CD4-positive, alpha-beta T cell treated with Interleukin-12 subunit alpha and Interleukin-12 subunit beta, for 1 hour (primary cell): ENCODE results near the gene RGL4.
"Not testable (repeated sequence)": the region's sequence is repeated elsewhere in the genome, so short reads cannot be mapped to it uniquely, and the experiment has no call there.

ENCODE experiments used
- DNase-seq: peaks from one replicate; pipeline ENCODE4 v3.0.0-alpha.2; 2020

RGL4 gene

DNA sequence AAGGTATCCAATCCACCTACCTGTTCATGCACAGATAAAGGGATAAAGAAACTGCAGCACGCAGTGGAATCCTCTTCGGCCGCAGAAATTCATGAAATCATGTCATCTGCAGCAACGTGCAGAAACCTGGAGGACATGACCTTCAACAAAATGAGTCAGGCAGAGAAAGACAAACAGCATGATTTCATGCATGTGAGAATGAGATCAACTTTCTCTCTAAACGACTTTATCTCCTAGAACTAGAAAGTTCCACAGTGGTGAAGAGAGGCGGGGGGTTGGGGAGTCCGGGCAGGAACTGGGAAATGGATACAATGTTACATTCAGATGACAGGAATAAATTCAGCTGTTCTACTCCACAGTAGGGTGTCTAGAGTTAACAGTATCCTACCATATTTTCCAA lies 9.9 kb downstream of the RGL4 start:
- no peak for DNase-seq

- DNase-seq: no peak
Measured at GRCh38 chr22:23704062-23704461, 13.2 kb downstream of the RGL4 start.

DNA sequence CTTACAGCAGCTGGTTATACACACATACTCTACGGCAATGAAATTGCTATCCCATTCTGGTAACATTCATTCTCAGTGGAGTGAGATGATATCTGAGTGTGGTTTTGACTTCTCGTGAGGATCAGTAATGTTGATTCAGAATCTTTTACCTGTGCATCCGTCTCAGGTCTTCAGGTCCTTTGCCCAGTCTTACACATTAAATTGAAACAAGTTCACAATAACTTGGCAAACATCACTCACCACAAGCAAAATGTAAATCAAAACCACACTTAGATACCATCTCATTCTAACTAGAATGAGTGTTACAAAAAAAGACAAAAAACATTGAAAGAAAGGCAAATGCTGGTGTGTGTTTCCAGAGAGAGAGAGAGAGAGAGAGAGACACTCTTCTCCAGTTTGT lies 14.0 kb downstream of the RGL4 start:
- DNase-seq: no peak

DNA sequence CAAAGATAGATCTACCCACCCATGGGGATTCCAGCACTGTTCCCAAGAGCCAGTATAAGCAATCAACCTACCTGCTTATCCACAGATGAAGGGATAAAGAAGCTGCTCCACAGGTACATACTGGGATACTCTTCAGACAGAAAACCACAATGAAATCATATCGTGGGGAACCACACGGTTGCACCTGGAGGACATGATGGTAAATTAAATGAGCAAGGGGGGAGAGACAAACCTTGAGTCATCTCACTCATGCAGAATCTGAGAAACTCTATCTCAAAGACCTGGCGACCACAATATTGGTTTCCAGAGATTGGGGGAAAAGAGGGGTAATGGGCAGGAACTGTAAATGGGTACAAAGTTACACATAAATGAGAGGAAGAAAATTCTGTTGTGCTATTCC lies 14.5 kb downstream of the RGL4 start:
- no peak for DNase-seq

DNA sequence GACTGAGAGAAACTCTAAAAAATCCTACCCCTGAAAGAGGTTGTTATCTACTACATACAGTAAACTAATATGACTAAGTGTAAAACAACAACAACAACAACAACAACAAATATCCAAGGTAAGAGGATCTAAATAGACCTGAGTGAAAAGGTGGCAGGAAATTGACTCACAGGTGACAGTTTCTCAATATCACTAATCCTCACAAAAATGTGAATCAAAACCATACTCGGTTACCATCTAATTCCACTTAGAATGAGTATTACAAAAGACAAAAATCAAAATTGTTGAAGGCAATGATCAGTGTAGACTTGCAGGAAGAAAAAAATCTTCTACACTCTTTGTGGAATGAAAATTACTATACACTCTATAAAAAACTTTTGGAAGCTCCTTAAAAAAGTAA lies 17.5 kb downstream of the RGL4 start:
- DNase-seq: no peak

DNA sequence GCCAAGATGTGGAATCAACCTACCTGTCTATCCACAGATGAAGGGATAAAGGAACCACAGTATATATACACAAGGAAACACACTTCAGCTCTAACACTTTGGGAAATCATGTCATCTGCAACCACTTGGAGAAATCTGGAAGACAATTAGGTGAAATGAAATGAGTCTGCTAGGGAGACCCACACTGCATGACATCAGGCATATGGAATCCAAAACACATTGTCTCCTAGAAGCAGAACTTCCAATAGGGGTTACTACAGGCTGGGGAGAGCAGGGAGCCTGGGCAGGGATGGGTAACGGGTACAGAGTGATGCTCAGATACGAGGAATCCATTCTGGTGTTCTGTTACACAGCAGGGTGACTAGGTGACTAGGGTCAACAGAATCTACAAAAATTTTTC lies 18.3 kb downstream of the RGL4 start:
- no peak for DNase-seq

- no peak for DNase-seq
Measured at GRCh38 chr22:23712256-23712655, 21.4 kb downstream of the RGL4 start.

DNA sequence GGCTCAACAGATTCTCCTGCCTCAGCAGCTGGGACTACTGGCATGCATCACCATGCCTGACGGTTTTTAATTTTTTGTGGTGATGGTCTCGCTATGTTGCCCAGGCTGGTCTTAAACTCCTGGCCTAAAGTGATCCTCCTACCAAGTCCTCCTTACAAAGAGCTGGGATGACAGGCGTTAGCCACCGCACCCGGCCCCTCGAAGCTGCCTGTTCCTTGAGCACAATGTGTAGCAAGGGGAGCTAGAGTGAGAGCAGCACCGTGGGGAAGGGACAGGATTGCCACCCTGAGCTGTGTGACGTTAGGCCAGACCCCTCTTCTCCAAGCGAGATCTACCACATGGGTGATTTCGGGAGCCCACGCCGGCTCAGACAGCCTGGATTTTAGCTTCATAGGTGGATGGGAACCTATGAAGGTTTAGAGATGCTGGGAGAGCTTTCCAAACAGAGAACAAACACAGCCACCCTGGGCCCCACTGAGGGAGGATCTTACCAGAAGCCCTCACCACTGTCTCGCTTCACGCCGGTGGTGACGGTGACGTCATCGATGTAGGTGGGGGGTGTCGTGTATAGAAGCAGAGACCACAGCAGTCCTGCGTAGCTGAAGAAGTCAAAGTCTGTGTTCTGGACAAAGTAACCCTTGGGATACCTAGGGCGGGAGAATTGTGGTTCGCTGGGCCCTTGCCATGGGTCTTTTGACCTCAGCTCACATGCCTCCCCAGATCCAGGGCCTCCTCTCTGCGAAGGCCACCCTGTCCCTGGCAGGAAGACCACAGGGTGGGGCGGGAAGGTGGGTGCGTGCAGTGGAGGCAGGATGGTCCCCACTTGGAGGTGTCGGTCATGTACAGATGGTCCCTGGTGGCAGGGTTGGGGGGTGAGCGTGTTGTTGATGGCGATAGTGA lies 23.1 kb downstream of the RGL4 start:
- no peak for DNase-seq

DNA sequence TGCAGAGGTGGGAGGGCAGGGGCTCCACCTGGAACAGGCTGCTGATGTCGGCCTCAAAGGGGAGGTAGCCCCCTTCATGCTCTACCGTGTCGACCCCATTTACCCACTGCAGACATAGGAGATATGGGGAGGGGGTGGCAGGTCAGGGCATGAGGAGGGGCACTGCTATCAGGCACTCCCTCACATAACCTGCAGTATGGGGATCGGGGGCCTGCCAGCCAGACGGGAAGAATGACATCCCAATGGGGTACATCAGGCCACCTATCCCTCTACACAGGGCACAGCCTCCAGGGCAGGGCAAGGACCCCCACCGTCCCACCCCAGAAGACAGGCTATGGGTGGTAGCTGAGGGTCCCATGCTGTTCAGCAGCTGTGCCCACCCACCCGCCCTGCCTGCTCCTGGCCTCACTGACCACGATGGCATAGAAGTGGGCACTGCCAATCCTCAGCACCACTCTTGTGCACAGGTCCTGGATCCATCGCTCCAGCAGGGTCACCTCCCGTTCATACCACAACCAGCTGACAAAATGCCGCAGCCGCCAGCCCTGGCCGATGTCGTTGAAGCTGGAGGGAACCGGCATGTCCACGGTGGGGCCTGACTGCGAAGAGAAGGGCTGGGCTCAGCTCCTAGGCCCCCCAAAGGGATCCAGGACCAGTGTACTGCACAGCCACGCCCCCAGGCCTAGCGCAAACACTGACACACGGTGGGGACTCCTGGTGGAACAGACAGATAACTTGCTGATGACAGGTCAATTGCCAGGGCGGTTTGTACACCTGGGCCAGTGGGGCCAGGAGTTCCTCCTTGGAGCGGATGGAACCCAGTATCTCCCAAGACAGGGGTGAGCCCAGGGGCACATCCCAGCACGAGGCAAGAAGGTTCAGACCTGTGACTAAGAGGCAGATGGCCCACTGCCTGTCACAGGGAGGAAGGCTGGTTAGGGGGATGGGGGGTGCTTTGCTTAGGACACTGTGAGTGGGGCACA lies 24.1 kb downstream of the RGL4 start:
- no peak for DNase-seq

GRCh38 chr22:23715806-23716375 lies 25.1 kb downstream of the RGL4 start:
- DNase-seq: no peak

DNA sequence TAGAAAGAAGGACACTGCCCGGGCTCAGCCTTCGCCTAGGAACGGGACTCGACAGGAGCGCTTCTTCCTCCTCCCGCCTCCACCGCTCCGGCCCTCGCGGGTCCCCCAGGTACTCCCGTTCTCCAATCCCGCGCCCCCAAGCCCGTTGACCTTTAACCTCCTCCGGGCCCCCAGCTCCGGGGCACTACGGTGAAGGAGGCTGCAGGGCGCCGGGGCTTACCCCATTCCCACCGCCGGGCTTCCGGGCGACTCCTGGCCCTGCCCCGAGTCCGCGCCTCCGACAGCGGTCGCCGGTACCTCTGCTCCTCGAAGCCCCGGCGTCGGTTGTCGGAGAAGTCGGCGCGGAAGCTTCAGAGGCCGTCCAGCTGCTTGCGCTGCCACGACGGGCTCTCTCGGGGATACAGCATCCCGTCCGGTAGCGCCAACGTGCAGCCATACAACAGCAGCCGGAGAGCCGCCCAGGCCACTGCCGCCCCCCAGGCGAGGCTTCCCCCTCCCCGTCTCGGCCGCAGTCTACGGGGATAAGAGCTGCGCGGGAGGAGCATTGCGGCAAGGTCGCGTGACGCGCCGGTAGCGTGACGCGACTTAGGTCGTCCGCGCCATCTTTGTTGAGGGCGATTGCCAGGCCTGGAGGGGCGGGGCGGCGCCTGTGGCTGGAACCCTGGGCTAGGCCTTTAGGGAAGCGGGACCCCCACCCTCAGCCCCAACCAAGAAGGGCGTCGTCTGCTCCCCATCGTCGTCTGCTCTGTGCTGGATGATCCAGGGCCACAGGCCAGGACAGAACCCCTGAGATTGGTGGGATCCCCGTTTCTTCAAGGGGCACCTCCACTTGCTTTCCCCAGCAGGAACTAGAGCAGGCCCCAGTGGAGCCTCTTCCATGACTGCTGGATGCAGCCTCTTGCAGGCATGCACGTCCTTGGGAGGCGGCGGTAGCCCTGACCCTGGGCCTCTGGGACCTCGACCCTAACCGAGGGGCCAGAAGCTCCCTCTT lies 26.3 kb downstream of the RGL4 start:
- peak; percentile 86 for DNase-seq

GRCh38 chr22:23718371-23719165 lies 27.8 kb downstream of the RGL4 start:
- DNase-seq: no peak

DNA sequence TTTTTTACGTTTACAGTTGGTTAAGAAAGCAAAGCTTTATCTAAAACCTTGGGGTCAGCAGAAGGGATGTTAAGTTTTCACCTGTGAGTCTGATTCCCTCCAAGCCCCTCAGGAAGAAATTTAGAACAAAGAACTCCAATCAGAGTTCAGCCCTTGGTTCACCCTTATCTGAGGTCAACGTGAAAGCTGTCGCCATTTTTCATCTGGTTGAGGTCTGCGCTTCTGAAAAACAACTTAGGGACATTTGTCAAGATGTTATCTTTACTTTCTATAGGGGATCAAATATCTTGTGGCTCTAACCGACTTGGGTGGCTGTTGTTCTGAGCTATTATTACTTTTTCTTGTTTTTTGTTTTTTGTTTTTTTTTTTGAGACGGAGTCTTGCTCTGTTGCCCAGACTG lies 30.0 kb downstream of the RGL4 start:
- no peak for DNase-seq

DNA sequence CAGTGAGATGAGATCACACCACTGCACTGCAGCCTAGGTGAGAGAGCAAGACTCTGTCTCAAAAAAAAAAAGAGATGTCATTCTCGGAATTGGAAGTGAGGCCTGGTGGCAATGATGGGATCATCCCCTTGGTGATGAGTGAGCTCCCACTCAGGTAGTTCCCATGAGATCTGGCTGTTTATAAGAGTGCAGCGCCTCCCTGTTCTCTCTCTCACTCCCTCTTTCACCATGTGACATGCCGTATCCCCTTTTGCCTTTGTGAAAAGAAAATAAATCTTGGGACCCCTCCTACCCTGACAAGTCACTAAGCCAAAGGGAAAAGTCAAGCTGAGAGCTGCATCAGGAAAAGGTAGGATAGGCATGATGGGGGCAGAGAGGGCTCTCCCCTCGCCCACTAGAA lies 31.3 kb downstream of the RGL4 start:
- no peak for DNase-seq

DNA sequence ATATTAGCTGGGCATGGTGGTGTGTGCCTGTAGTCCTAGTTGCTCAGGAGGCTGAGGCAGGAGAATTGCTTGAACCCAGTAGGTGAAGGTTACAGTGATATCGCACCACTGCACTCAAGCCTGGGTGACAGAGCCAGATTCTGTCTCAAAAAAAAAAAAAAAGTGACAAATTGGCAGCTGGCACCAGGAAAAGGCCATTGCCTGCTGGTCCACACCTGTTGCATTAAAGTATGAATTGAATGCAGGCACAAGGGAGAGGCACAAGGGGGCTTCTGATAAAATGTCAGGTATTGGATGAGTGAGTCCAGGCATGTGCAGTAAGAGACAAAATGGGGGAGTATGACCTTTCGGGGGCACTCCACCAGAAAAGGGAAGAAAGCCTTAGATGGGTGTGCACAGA lies 31.9 kb downstream of the RGL4 start:
- DNase-seq: no peak

DNA sequence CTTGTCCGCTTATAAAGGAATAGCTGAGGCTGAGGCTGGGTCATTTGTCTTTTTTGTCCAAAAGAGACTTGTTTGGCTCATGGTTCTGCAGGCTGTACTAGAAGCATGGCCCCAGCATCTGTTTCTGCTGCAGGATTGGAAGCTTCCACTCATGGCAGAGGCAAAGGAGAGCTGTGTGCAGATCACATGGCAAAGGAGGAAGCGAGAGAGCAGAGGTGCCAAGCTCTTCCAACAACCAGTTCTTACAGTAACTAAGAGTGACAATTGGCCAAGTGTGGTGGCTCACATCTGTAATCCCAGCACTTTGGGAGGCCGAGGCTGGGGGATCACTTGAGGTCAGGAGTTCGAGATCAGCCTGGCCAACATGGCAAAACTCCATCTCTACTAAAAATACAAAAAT lies 37.3 kb downstream of the RGL4 start:
- DNase-seq: not testable (repeated sequence)

DNA sequence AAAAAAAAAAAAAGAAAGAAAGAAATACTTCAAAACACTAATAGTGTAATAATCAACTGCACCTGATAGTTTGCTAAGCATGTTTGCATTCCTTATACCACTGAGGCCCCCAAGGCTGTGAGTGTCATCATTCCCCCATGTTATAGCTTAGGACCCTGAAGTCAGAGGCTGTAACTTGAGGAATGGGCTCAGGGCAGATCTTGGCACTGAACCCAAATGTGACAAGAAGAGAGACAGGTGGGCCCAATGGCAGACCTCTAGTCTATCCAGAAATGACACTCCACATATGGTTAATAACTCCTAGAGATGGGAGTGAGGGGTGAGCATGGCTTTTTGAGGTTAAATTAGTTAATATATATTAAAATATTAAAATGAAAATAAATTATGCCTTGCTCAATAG lies 46.9 kb downstream of the RGL4 start:
- DNase-seq: no peak

DNA sequence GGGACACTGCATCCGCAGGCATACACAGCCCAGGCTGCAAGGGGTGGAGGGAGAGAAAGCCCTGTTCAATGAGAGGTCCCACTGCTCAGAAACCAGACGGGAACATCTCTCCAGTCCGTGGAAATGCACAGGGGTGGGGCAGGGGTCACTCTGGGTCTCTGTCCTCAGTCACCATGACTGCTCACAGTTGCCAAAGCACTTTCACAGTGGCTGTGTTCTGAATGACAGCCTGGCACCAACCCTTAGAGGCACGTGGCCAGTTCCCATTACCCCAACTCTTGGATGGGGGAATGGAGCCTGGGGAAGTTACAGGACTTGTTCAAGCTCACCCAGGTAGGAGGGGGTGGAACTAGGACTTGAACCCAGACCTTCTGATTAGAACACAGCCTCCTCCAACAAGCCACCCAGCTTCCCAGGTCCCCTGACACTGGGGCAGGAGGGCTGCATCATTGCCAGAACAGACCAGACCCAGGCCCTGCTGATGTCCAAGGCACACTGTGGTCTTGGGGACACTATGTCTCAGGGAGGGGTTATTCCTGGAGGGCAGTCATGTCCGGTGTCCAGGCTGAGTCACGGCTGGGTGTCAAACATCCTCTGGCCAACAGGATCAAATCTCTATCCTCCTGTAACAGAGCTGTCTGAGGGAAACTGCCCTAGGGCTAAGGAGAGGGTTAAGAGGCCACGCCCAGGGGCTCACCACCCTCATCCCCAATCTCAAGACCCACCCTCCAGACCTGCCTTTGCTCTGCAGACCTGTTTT lies 51.9 kb downstream of the RGL4 start:
- no peak for DNase-seq

- DNase-seq: no peak
Measured at GRCh38 chr22:23743303-23743705, 52.5 kb downstream of the RGL4 start.

DNA sequence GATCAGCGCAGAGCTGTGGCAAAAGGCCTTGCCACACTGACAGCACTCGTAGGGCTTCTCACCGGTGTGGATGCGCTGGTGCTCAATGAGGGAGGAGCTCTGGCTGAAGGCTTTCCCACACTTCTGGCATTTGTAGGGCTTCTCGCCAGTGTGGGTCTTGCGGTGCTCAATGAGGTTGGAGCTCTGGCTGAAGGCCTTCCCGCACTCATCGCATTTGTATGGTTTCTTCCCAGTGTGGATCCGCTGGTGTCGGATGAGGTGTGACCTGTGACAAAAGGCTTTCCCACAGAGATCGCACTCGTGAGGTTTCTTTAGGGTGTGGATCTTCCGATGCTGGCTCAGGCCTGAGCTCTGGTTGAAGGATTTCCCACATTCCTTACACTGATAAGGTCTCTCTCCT lies 53.2 kb downstream of the RGL4 start:
- DNase-seq: no peak

DNA sequence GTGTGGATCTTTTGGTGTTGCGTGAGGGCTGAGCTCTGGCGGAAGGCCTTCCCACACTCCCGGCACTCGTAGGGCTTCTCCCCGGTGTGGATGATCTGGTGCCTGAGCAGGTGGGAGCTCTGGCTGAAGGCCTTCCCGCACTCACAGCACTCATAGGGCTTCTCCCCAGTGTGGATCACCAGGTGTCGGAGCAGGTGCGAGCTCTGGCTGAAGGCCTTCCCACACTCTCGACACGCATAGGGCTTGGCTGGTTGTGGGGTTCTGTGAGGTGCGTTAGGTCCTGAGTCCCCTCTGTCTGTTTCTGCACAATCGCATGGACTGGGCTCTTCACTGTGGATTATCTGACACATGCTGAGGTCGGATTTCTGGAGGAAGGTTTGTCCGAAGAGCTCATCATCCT lies 53.7 kb downstream of the RGL4 start:
- DNase-seq: no peak
